ENCODE data around the gene SYS1. TPM values are rescaled to one million over a fixed set of nuclear protein-coding genes. Genes with fewer than 3 reads are reported as not detected.

Gene SYS1
- total and polyA plus RNA-seq, 8 donors, result 9.6 to 19.0 (median 15.8) TPM

DNA sequence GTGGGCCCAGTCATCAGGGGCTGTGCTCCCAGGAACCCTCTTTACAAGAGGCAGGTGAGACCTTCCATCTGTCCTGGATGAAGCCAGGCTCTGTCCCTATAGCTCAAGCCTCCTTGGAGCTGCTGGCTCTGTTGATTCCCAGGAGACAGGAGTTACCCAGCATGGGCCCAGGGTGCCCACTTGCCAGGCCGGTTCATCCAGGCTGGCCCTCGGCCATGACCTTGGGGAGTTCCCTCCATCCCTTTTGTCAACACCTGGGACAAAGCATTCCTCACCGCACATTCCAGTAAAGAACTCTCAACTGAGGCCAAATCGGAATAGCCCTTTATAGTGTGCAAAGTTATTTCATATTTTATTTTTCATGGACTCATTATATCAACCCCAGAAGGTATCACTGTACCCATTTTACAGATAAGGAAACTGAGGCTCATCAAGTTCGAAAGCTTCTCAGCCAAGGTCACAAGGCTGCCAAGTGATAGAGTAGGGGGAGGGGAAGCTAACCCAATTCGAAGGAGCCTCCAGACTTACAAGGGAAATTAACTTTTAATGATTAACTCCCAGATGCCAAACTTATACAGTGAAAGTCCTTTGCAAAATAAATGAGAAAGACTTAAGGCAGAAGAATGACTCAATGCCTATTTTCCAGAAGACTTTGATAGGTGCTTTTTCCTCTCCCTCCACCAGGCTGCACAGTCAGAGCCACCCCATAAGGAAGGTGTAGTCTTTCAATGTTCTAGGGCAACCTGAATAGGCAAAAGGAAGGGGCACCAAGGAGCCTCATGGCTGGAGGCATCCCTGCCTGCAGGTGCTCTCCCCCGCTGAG is 33.2 kb upstream of the SYS1 start:
- Histone ChIP-seq H3K36me3 (peaks cover 0 to 89% (median 17%) of the 10 kb centered on the region in 3 donors), H3K4me1 (peaks cover 0 to 25% (median 12%) of the 10 kb centered on the region in 3 donors), H3K27me3 (no peaks in the 10 kb centered on the region), H3K4me3 (no peak overlapping the region), H3K27ac (peak overlapping the region in 1 of 4 donors; percentile 50), H3K9me3 (no peaks in the 10 kb centered on the region)
- DNase-seq (peak in 5 of 6 donors; percentile 67 to 76 (median 73)), ATAC-seq (peak; percentile 61 to 82 (median 72)), FAIRE-seq (no peak)
- TF ChIP-seq, protein P1, sequence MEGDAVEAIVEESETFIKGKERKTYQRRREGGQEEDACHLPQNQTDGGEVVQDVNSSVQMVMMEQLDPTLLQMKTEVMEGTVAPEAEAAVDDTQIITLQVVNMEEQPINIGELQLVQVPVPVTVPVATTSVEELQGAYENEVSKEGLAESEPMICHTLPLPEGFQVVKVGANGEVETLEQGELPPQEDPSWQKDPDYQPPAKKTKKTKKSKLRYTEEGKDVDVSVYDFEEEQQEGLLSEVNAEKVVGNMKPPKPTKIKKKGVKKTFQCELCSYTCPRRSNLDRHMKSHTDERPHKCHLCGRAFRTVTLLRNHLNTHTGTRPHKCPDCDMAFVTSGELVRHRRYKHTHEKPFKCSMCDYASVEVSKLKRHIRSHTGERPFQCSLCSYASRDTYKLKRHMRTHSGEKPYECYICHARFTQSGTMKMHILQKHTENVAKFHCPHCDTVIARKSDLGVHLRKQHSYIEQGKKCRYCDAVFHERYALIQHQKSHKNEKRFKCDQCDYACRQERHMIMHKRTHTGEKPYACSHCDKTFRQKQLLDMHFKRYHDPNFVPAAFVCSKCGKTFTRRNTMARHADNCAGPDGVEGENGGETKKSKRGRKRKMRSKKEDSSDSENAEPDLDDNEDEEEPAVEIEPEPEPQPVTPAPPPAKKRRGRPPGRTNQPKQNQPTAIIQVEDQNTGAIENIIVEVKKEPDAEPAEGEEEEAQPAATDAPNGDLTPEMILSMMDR (IDR thresholded peaks at IDR 0.05), result no peak
- WGBS, 2 donors, result 25 to 30% methylated on average over 7 of the region's 7 CpGs
- intact Hi-C loops (cut with DNase I), result no loop called here

- Histone ChIP-seq H3K27ac (peak overlapping the region in 1 of 4 donors; percentile 50), H3K36me3 (peaks cover 0 to 93% (median 17%) of the 10 kb centered on the region in 3 donors)
Observed at GRCh38 chr20:45330476-45330875, 32.5 kb upstream of the SYS1 start.

GRCh38 chr20:45336530-45337366 is 26.2 kb upstream of the SYS1 start:
- intact Hi-C loops (cut with DNase I), result no loop called here
- TF ChIP-seq, protein P1 (IDR thresholded peaks at IDR 0.05), result no peak
- peak; percentile 2 to 36 (median 13) for ATAC-seq
- 35 to 42% methylated on average over 11 of the region's 11 CpGs for WGBS, 2 donors
- DNase-seq, result no peak
- Histone ChIP-seq H3K27me3 (no peaks in the 10 kb centered on the region), H3K27ac (peak overlapping the region; percentile 87 to 98 (median 94)), H3K9me3 (no peaks in the 10 kb centered on the region), H3K4me1 (peaks cover 54 to 57% (median 55%) of the 10 kb centered on the region in 3 donors), H3K36me3 (peaks cover 0 to 37% (median 5%) of the 10 kb centered on the region in 3 donors), H3K4me3 (peak overlapping the region in 2 of 4 donors; percentile 11 to 13)
- no peak for FAIRE-seq

More at GRCh38 chr20:45330476-45330875, 32.5 kb upstream of the SYS1 start:
- Histone ChIP-seq H3K4me3 (no peak overlapping the region), H3K4me1 (peaks cover 0 to 25% (median 12%) of the 10 kb centered on the region in 3 donors), H3K9me3 (no peaks in the 10 kb centered on the region), H3K27me3 (no peaks in the 10 kb centered on the region)
- intact Hi-C loops (cut with DNase I), result no loop called here
- 88 to 90% methylated on average over 3 of the region's 3 CpGs for WGBS, 2 donors
- ATAC-seq, result no peak
- TF ChIP-seq, protein P1 (IDR thresholded peaks at IDR 0.05), result no peak
- no peak for DNase-seq
- no peak for FAIRE-seq

GRCh38 chr20:45337367-45338120 is 25.4 kb upstream of the SYS1 start:
- ATAC-seq (peak; percentile 17 to 34 (median 22)), DNase-seq (peak in 5 of 6 donors; percentile 53 to 71 (median 67)), FAIRE-seq (no peak)
- peaks cover 0 to 29% (median 5%) of the 10 kb centered on the region in 3 donors for H3K36me3 ChIP-seq
- peaks cover 55 to 58% (median 55%) of the 10 kb centered on the region in 3 donors for H3K4me1 ChIP-seq
- 12 to 15% methylated on average over 15 of the region's 15 CpGs for WGBS, 2 donors
- TF ChIP-seq, protein P1 (IDR thresholded peaks at IDR 0.05), result no peak
- intact Hi-C loops (cut with DNase I), result no loop called here
- no peaks in the 10 kb centered on the region for H3K9me3 ChIP-seq
- H3K27ac ChIP-seq, result peak overlapping the region; percentile 87 to 98 (median 94)
- peak overlapping the region in 2 of 4 donors; percentile 11 to 13 for H3K4me3 ChIP-seq
- no peaks in the 10 kb centered on the region for H3K27me3 ChIP-seq
